B cell (primary cell): ENCODE results near the gene HAP1. TPM values are rescaled to one million over a fixed set of nuclear protein-coding genes. Genes with fewer than 3 reads are reported as not detected.

Source experiments
- ATAC-seq: fragments of 200-7000 bp; cut with Tn5 transposase; one replicate; pipeline ENCODE4 v1.10.0; 2021; ENCODE audit warnings: low read depth, mild to moderate bottlenecking, moderate number of reproducible peaks, moderate library complexity
- CTCF ChIA-PET: fragments of 350-600 bp; sonication (Branson Sonifier 250); formaldehyde crosslinking; loops from one replicate; lab custom pipeline; 2021; ENCODE audit warnings: antibody characterized with exemption, inconsistent platforms; lab: Charles Lee
- POLR2A ChIA-PET: fragments of 350-600 bp; sonication (Branson Sonifier 250); formaldehyde crosslinking; loops from one replicate; lab custom pipeline; 2021; ENCODE audit warnings: antibody characterized with exemption; lab: Charles Lee
- DNase-seq: peaks from one replicate; pipeline ENCODE4 v3.0.0; 2013
- H2AFZ ChIP-seq: 2 replicates; pipeline ENCODE4 v1.6.1; 2012; ENCODE audit warnings: mild to moderate bottlenecking, low read depth, low read length; ENCODE audit not compliant: insufficient read depth, poor library complexity, severe bottlenecking
- H3K27ac ChIP-seq, 2 donors: 1 replicate in 1 of 2; 2 replicates in 1 of 2; pipeline ENCODE4 v1.5.1; 2012 to 2013; ENCODE audit warnings: low read length in 2 of 2, mild to moderate bottlenecking in 2 of 2, moderate library complexity in 1 of 2
- H3K27me3 ChIP-seq, 4 experiments: fragments of 200-600 bp in 1 of 4; sonication (generic) in 1 of 4; replicated peaks in 1 of 4; 1 replicate in 2 of 4; 2 replicates in 2 of 4; pipeline versions ENCODE4 v1.6.1 to v1.7.0; 2013 to 2016; ENCODE audit warnings: low read length in 3 of 4, mild to moderate bottlenecking in 2 of 4, mixed read lengths in 1 of 4, moderate library complexity in 1 of 4; ENCODE audit not compliant: insufficient read depth in 4 of 4, control insufficient read depth in 3 of 4; ENCODE audit errors: control extremely low read depth in 1 of 4
- H3K36me3 ChIP-seq, 2 experiments: replicated peaks in 1 of 2; 1 replicate in 1 of 2; 2 replicates in 1 of 2; pipeline versions ENCODE4 v1.6.1 to v1.7.1; 2013; ENCODE audit warnings: low read length in 1 of 2; ENCODE audit not compliant: insufficient read depth in 2 of 2, control insufficient read depth in 1 of 2; ENCODE audit errors: control extremely low read depth in 1 of 2, extremely low read depth in 1 of 2
- H3K4me1 ChIP-seq, 2 donors: fragments of 200-600 bp in 1 of 2; sonication (generic) in 1 of 2; 1 replicate in 1 of 2; 2 replicates in 1 of 2; pipeline versions ENCODE4 v1.5.1 to v1.6.1; 2013 to 2017; ENCODE audit warnings: low read length in 2 of 2; ENCODE audit not compliant: control insufficient read depth in 2 of 2, insufficient read depth in 2 of 2
- H3K4me2 ChIP-seq: replicated peaks from 2 replicates; pipeline ENCODE3; 2012; ENCODE audit warnings: mild to moderate bottlenecking, low read depth, low read length; ENCODE audit not compliant: poor library complexity, severe bottlenecking
- H3K4me3 ChIP-seq, 5 experiments: fragments of 200-600 bp in 1 of 5; sonication (generic) in 1 of 5; 1 replicate in 3 of 5; 2 replicates in 2 of 5; pipeline versions ENCODE4 v1.5.1 to v1.7.0; 2011 to 2016; ENCODE audit warnings: low read length in 4 of 5, mild to moderate bottlenecking in 4 of 5, low read depth in 2 of 5, control low read depth in 1 of 5, moderate library complexity in 1 of 5; ENCODE audit not compliant: insufficient read depth in 1 of 5; ENCODE audit errors: control extremely low read depth in 1 of 5, extremely low read depth in 1 of 5
- H3K79me2 ChIP-seq: fragments of 200-600 bp; sonication (generic); one replicate; pipeline ENCODE4 v1.6.0; 2016; ENCODE audit warnings: low read length; ENCODE audit not compliant: control insufficient read depth, insufficient read depth
- H3K9ac ChIP-seq: fragments of 200-600 bp; sonication (generic); 2 replicates; pipeline ENCODE4 v1.6.1; 2017; ENCODE audit warnings: mild to moderate bottlenecking, low read length, moderate library complexity
- H3K9me3 ChIP-seq, 3 donors: one replicate each; pipeline versions ENCODE4 v1.6.1 to v1.7.1; 2013; ENCODE audit warnings: low read length in 2 of 3; ENCODE audit not compliant: control insufficient read depth in 2 of 3, insufficient read depth in 1 of 3; ENCODE audit errors: control extremely low read depth in 1 of 3
- H4K20me1 ChIP-seq: 2 replicates; pipeline ENCODE4 v1.6.0; 2012; ENCODE audit warnings: mild to moderate bottlenecking, low read length; ENCODE audit not compliant: insufficient read depth, control insufficient read depth, poor library complexity, severe bottlenecking
- H3K27ac Mint-ChIP-seq: one replicate; pipeline ENCODE4 v1.8.0; 2021; ENCODE audit warnings: mixed read lengths
- H3K27me3 Mint-ChIP-seq: one replicate; pipeline ENCODE4 v1.8.0; 2021; ENCODE audit warnings: mixed read lengths
- H3K4me1 Mint-ChIP-seq: one replicate; pipeline ENCODE4 v1.8.0; 2021; ENCODE audit warnings: mixed read lengths
- H3K4me3 Mint-ChIP-seq: one replicate; pipeline ENCODE4 v1.8.0; 2021; ENCODE audit warnings: mixed read lengths
- H3K9me3 Mint-ChIP-seq: one replicate; pipeline ENCODE4 v1.8.0; 2022; ENCODE audit warnings: mixed read lengths; ENCODE audit not compliant: insufficient read depth
- CTCF ChIP-seq: fragments of 200-600 bp; IDR thresholded peaks from one replicate; pipeline ENCODE4 v1.8.0; 2022; ENCODE audit warnings: antibody characterized with exemption, mild to moderate bottlenecking
- EZH2 ChIP-seq: IDR thresholded peaks from 2 replicates; pipeline ENCODE4 v1.6.1; 2012; ENCODE audit warnings: borderline replicate concordance, low read depth, mild to moderate bottlenecking, moderate library complexity, low read length; ENCODE audit not compliant: insufficient read depth, poor library complexity, severe bottlenecking
- WGBS: methylation state at CpG from one replicate; pipeline ENCODE4 v1.1.5; 2013; ENCODE audit warnings: missing lambda C conversion rate; ENCODE audit not compliant: insufficient coverage; 5-methylcytosine and 5-hydroxymethylcytosine counted together
- intact Hi-C: fragments of 100-400 bp; cut with micrococcal nuclease; formaldehyde crosslinking; loops from one replicate; pipeline ENCODE4 v1.10.0; 2022
- polyA plus RNA-seq: library from polyadenylated mRNA; depleted of rRNA; stranded (reverse); fragments of >200 nt; gene quantifications from 2 replicates; pipeline ENCODE4 v1.2.3, GENCODE V29; 2012
- total RNA-seq, 2 donors: library from RNA; stranded (reverse); fragments of 120-200 nt in 1 of 2; gene quantifications; 1 replicate in 1 of 2; 2 replicates in 1 of 2; pipeline versions ENCODE4 v1.2.3 to v1.2.4, GENCODE V29; 2013 to 2022

Gene HAP1
- total and polyA plus RNA-seq, 2 donors (not counting 1 experiment from before 2014, with no cell fraction given), result 0.03 to 0.37 TPM

GRCh38 chr17:41772218-41772585 lies 37.8 kb upstream of the HAP1 start:
- DNase-seq, result no peak
- peaks cover 0 to 68% of the 10 kb centered on the region in 2 experiments for H3K36me3 ChIP-seq
- no peaks in the 10 kb centered on the region for H3K9me3 Mint-ChIP-seq
- peaks cover 7 to 34% of the 10 kb centered on the region in 2 donors for H3K4me1 ChIP-seq
- WGBS, result 98% methylated on average over 4 of the region's 4 CpGs
- ATAC-seq, result no peak
- no peaks in the 10 kb centered on the region for H3K27me3 ChIP-seq
- H3K4me3 Mint-ChIP-seq, result no peak overlapping the region
- H4K20me1 ChIP-seq, result peaks cover 41% of the 10 kb centered on the region
- peaks cover 17% of the 10 kb centered on the region for H3K4me1 Mint-ChIP-seq
- ChIA-PET CTCF (no interaction called here), POLR2A (no interaction called here)
- H3K27me3 Mint-ChIP-seq, result no peaks in the 10 kb centered on the region
- H3K9me3 ChIP-seq, result no peaks in the 10 kb centered on the region
- intact Hi-C loops, result no loop called here
- peak overlapping the region; percentile 42 for H2AFZ ChIP-seq
- H3K27ac Mint-ChIP-seq, result peak overlapping the region; percentile 53
- peaks cover 51% of the 10 kb centered on the region for H3K79me2 ChIP-seq
- peak overlapping the region in 1 of 2 donors; percentile 30 for H3K27ac ChIP-seq
- no peak overlapping the region for H3K4me3 ChIP-seq
- no peak overlapping the region for H3K9ac ChIP-seq
- peak overlapping the region; percentile 50 for H3K4me2 ChIP-seq
- TF ChIP-seq EZH2 (no peak), CTCF (no peak)

GRCh38 chr17:41771389-41772206 lies 37.2 kb upstream of the HAP1 start:
- no peak overlapping the region for H3K9ac ChIP-seq
- no peaks in the 10 kb centered on the region for H3K9me3 ChIP-seq
- ATAC-seq, result peak; percentile 36
- ChIA-PET POLR2A (no interaction called here), CTCF (no interaction called here)
- peaks cover 7 to 34% of the 10 kb centered on the region in 2 donors for H3K4me1 ChIP-seq
- H3K36me3 ChIP-seq, result peaks cover 0 to 69% of the 10 kb centered on the region in 2 experiments
- Mint-ChIP-seq H3K27me3 (no peaks in the 10 kb centered on the region), H3K4me1 (peaks cover 17% of the 10 kb centered on the region), H3K27ac (peak overlapping the region; percentile 55), H3K9me3 (no peaks in the 10 kb centered on the region), H3K4me3 (peak overlapping the region; percentile 42)
- H3K4me3 ChIP-seq, result peak overlapping the region in 1 of 5 experiments; percentile 35
- no peak for DNase-seq
- TF ChIP-seq CTCF, result no peak
- TF ChIP-seq EZH2, result no peak
- H3K27me3 ChIP-seq, result no peaks in the 10 kb centered on the region
- intact Hi-C loops, result no loop called here
- H2AFZ ChIP-seq, result peak overlapping the region; percentile 42
- H3K4me2 ChIP-seq, result peak overlapping the region; percentile 50
- H3K27ac ChIP-seq, result peak overlapping the region in 1 of 2 donors; percentile 30
- peaks cover 41% of the 10 kb centered on the region for H4K20me1 ChIP-seq
- peaks cover 48% of the 10 kb centered on the region for H3K79me2 ChIP-seq
- WGBS, result 63% methylated on average over 16 of the region's 17 CpGs
